ENCODE measurements around the gene GSK3B. TPM values are rescaled to one million over a fixed set of nuclear protein-coding genes. Genes with fewer than 3 reads are reported as not detected.

GSK3B gene
- total RNA-seq, 2 donors from 2014 or later: 36.7 to 47.9 TPM

- no peak for DNase-seq (ENCODE audit: low spot score)
- Histone ChIP-seq H3K4me3 (no peak overlapping the region), H3K4me1 (replicated peaks) (no peaks in the 10 kb centered on the region), H3K27ac (no peak overlapping the region), H3K27me3 (replicated peaks; ENCODE audit: insufficient read depth) (no peaks in the 10 kb centered on the region), H3K9me3 (no peaks in the 10 kb centered on the region), H3K36me3 (no peaks in the 10 kb centered on the region)
- no peak for TF ChIP-seq POLR2AphosphoS5 (IDR thresholded peaks at IDR 0.05)
- TF ChIP-seq POLR2A (IDR thresholded peaks at IDR 0.05): no peak
- TF ChIP-seq CTCF (IDR thresholded peaks at IDR 0.05): no peak
- 98% methylated on average over 4 of the region's 4 CpGs for WGBS
- intact Hi-C loops (cut with DNase I): no loop called here
Observed at GRCh38 chr3:120139140-120139539, 44.9 kb upstream of the GSK3B start.

DNA sequence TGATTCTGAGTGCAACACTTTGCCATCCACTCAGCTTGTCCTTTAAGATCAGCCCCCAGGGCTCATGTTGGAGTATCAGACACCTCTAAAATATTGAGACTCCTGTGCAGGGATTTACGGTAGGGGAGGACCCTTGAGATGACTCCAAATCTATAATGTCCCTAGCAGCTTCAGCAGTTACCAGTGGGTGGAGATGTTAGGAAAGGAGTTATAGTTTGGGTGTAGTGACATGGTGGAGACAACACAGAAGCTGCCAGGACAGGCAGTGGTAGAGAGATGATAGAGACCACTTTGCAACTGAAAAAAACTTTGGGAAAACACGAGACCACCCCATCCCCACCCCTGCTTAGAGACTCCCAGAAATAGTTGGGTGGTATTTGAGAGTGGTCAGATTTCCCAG, 43.3 kb upstream of the GSK3B start:
- no peaks in the 10 kb centered on the region for H3K27me3 ChIP-seq (replicated peaks; ENCODE audit: insufficient read depth)
- no peak overlapping the region for H3K27ac ChIP-seq
- no peaks in the 10 kb centered on the region for H3K36me3 ChIP-seq
- H3K4me1 ChIP-seq (replicated peaks): no peaks in the 10 kb centered on the region
- no peak for DNase-seq (ENCODE audit: low spot score)
- H3K9me3 ChIP-seq: no peaks in the 10 kb centered on the region
- no peak overlapping the region for H3K4me3 ChIP-seq
- TF ChIP-seq POLR2AphosphoS5 (IDR thresholded peaks at IDR 0.05) (no peak), POLR2A (IDR thresholded peaks at IDR 0.05) (no peak), CTCF (IDR thresholded peaks at IDR 0.05) (no peak)
- intact Hi-C loops (cut with DNase I): no loop called here
- 48% methylated on average over 2 of the region's 2 CpGs for WGBS

- DNase-seq (ENCODE audit: low spot score): no peak
- H3K4me3 ChIP-seq: no peak overlapping the region
- WGBS: 76% methylated on average over 3 of the region's 3 CpGs
- TF ChIP-seq POLR2AphosphoS5 (IDR thresholded peaks at IDR 0.05): no peak
- H3K4me1 ChIP-seq (replicated peaks): no peaks in the 10 kb centered on the region
- H3K27ac ChIP-seq: no peak overlapping the region
- intact Hi-C loops (cut with DNase I): no loop called here
- H3K9me3 ChIP-seq: no peaks in the 10 kb centered on the region
- H3K27me3 ChIP-seq (replicated peaks; ENCODE audit: insufficient read depth): no peaks in the 10 kb centered on the region
- no peaks in the 10 kb centered on the region for H3K36me3 ChIP-seq
Observed at GRCh38 chr3:120130656-120131055, 36.4 kb upstream of the GSK3B start.

DNA sequence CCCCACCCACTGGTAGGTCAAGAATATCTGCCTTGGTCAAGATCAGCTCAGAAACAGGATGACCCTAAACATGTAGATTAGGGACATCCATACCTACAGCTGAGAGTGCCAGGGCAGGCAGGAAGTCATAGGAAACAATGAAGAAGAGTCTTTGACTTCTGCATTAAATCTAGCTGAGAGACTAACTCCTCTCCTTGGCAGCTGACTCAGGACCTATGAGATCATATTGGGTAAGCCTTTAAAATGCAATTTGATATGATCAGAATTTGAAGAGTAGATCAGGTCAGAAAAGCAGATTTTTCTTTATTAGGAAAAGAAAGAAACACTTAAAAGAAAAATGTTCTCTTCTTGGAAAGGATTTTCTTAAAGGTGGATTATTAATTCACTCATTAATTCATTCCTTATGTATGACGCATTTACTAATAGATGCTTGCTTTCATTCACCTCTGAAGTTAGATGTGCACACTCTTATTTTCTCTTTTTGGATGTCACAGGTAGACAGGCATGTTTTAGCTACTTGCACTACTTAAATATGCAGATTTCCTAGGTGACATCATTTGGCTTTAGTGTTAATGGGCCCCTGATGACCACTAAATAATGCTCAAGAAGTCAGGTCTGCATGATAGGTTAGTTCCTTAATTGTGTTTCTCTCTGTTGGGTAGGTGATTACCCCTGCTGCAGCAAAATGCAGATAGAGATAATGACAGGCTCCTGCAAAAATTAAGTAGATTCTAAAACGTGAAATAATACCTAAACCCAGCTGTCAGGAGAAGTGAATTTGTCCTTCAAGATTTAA, 35.7 kb upstream of the GSK3B start:
- Histone ChIP-seq H3K27me3 (replicated peaks; ENCODE audit: insufficient read depth) (no peaks in the 10 kb centered on the region), H3K36me3 (no peaks in the 10 kb centered on the region), H3K4me1 (replicated peaks) (no peaks in the 10 kb centered on the region), H3K9me3 (no peaks in the 10 kb centered on the region), H3K4me3 (no peak overlapping the region), H3K27ac (no peak overlapping the region)
- intact Hi-C loops (cut with DNase I): no loop called here
- no peak for DNase-seq (ENCODE audit: low spot score)
- 88% methylated on average over 2 of the region's 2 CpGs for WGBS
- TF ChIP-seq POLR2AphosphoS5 (IDR thresholded peaks at IDR 0.05): no peak
- no peak for TF ChIP-seq CTCF (IDR thresholded peaks at IDR 0.05)
- TF ChIP-seq POLR2A (IDR thresholded peaks at IDR 0.05): no peak

GRCh38 chr3:120129051-120129450, 34.8 kb upstream of the GSK3B start:
- no peaks in the 10 kb centered on the region for H3K36me3 ChIP-seq
- H3K9me3 ChIP-seq: no peaks in the 10 kb centered on the region
- 93% methylated on average over 1 of the region's 1 CpG for WGBS
- H3K27ac ChIP-seq: no peak overlapping the region
- TF ChIP-seq POLR2AphosphoS5 (IDR thresholded peaks at IDR 0.05) (no peak), POLR2A (IDR thresholded peaks at IDR 0.05) (no peak), CTCF (IDR thresholded peaks at IDR 0.05) (no peak)
- H3K4me3 ChIP-seq: no peak overlapping the region
- no peak for DNase-seq (ENCODE audit: low spot score)
- intact Hi-C loops (cut with DNase I): no loop called here
- H3K27me3 ChIP-seq (replicated peaks; ENCODE audit: insufficient read depth): no peaks in the 10 kb centered on the region
- H3K4me1 ChIP-seq (replicated peaks): no peaks in the 10 kb centered on the region

Measured in prostate gland (tissue), 2 donors.